HG03432 (cell line): ENCODE results near the gene IL1R1.

Experiments used
- ATAC-seq: cut with Tn5 transposase; IDR thresholded peaks from one replicate; pipeline ENCODE4 v1.9.1; 2021; ENCODE audit warnings: mild to moderate bottlenecking, moderate library complexity; ENCODE audit not compliant: unreplicated experiment

Gene IL1R1

DNA sequence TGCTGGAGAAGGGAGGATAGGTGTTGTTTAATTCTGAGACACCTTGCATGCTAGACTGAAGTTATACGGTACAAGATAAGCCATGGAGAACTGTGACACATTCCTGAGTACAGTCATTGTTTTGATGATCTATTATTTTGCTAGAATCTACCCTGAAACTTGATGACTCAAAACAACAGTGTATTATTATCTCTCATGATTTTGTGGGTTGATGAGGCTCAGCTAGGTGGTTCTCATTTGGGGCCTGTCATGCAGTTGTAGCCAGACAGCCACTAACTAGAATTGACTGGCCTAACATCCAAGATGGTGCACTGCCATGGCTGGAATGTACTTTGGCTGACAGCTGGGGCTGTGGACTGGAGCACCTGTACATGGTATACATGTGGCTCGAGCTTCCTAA is 5.4 kb upstream of the IL1R1 start:
- no peak for ATAC-seq

DNA sequence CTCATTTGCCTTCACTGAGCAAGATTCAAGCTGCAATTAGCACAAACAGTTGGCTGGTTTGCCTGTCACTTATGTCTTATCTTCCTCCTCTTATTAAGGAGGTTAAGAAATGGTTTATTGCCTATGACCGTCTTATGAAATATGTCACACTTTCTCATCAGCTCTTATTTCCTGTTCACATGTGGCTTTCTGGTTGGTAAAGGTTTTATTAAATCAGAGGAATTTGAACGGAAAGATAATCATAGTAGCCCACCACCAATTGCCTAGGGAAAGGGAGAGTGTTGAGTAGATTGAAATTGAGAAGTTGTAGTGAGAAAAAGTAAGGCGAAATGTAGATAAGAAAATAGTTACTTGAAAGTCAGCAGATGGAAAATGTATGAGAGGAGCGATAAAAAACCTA is 4.2 kb upstream of the IL1R1 start:
- ATAC-seq: no peak

DNA sequence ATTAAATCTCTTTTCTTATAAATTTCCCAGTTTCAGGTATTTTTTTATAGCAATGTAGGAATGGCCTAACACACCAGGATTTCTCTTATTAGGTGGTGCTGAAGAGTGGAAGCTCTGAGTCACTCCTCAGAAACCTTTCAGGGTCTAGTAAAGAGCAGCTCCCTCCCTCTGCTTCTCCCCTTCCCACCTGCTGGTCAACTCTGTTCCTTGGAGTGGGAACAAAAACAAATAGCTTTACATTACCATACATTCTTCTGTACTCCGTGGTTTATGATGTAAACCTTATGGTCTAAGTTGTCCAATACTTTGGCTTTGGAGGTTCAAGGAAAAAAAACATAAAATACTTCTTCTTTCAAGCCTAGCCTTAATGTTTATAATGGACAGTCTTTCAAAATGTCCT is 2.7 kb upstream of the IL1R1 start:
- no peak for ATAC-seq

DNA sequence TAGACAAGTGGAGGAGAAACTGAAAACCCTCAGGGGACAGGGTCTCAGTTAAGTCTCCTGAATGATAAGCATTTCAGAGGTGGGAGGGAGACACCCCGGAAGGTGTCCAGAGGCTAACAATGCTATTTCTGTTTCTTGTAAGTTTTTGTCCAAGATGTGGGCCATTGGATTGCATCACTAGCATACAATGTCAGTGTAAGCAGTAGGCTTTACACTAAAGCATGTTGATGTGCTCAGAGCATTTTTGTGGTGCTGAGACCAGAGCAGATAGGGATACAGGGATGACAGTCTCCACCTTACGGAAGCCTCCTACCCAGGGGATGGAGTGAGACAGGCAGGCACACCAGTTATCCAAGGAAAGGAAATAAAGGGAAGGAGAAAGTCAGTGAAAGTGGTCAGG is 2.2 kb upstream of the IL1R1 start:
- no peak for ATAC-seq

DNA sequence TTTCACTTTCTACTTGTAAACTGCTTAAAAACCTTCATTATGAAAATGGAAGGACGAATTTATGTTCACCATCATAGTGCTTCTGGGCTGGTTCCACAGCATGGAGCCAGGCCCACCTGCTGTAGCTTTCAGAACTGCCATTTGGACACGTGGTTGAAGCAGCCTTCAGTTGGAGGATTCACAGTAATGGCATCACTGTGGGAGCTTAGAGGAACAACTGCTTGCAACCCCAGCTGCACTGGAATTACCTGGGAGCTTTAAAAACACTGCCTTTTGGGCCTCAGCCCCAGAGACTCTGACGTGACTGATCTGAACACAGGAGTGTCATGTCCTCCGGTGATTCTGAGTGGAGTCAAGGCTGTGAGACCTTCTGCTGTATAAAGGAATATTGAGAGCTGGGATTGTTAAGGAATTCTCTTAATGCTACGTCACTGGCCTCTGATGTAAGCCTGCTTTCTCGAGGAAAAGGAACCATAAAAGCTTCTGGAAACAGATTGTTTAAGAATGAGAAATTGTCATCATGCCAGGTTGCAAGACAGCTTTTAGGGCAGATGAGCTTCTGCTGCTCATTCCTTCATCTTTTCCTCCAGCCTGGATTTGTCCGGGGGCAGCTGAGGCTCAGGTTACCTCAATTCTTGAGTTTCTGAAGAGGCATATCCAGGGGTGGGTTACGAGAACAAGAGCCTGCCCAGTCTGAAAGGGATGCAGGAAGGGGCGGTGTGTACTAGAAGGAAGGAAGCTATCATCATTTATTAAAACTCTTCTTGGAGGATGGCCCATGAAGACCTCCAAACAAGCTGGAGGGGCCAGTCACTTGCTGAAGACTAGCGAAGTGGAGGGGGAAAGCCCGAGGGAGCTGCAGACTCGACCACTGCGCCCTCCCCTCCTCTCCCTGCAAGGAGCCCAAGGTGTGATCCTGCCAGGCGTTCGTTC is 1.3 kb upstream of the IL1R1 start:
- no peak for ATAC-seq

DNA sequence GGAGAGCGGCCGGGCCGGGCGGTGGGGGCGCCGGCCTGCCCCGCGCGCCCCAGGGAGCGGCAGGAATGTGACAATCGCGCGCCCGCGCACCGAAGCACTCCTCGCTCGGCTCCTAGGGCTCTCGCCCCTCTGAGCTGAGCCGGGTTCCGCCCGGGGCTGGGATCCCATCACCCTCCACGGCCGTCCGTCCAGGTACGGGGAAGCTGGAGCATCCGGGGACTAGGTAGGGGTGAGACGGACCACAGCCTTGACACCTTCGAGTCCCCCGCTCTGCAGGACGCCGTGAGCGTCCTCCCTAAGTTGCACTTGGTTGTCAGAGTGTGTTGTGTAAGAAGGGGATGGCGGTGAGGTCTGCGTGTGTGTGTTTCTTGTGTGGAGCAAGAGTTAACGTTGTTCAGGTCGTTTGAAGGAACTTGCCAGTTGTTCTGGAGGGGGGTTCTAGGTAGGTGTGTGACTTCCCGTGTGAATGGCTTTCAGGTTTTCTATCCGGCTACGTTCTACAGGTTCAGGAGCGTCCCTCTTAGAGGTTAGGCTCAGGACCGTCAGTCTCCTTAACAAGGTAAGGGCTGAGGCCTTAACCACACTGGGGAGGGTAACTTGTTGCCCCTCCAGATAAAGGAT is 393 bp downstream of the IL1R1 start:
- no peak for ATAC-seq

DNA sequence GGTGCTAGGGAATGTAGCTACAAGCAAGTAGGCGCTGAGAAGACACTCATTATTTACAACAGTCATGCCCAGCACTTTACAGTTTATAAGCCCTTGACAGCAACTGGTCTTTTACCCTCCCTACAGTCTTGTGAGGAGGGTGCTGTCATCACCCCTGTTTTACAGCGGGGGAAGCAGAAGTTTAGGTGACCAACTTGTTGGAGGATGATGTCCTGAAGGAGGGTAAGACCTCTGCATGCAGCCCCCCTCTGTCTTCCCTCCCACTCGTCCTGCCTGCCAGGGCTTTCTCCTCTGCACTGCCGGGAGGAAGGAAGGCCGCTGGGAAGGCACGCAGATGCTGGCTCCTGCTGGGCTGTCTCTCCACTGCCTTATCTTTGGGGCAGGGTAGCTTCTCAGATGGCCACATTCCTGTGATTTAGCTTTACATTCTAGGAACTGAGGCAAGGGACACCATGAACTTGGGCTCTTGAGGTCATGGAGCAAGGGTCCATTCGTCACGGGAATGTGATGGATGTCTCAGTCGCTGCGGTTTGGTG is 972 bp downstream of the IL1R1 start:
- ATAC-seq: no peak

DNA sequence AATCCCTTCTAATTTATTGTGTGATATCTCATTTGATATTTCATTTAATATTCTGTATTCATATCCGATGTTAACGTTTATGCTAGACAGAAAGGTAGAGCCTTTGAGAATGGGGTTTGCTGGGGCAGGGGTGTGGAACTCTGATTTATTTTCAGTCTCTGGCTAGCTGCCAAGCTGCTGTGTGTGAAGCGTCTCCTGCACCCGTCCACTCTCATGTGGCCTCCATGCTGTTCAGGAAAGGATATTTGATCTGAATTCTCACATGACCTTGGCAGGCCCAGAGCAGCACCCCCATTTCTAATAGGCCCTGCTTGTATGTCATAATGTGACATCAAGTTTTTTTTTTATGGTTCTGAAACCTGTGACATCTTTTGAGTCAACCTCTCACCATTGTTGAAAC is 1.6 kb downstream of the IL1R1 start:
- no peak for ATAC-seq

DNA sequence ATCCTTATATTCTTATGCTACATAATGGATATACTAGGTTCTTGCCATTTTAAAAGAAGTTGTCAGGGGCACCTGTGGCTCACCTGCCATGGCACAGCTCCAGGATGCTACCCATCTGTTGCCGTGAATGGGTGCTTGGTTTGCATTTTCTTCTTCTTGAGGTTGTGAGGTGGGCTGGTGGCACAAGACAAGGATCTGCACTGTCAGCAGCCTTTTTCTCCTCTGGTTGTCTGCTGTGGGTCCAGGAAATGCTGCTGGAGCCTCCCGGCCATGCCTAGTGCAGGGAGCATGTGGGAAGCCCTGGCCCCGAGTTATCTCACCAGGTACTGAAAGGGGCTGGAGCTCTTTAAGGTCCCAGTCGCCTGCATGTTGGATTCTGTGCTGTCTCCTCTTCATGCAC is 2.6 kb downstream of the IL1R1 start:
- no peak for ATAC-seq

DNA sequence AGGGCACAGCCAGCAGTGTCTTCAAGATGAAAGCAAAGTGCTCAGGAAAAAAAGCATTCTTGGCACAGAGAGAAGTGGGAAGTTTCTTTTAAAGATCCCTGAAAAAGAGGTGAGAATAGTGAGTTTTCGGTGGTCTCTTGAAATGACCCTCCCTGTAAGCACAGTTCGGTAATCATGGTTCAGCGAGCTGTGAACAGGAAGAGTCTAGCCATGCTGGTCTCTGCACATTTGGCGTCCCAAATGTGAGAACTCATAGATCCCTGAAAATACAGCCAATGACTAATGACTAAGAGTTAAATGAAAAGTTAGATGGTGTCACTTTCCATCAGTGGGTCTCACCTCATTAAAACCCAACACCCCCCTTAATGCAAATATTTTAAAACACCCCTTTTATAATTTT is 3.4 kb downstream of the IL1R1 start:
- ATAC-seq: no peak

DNA sequence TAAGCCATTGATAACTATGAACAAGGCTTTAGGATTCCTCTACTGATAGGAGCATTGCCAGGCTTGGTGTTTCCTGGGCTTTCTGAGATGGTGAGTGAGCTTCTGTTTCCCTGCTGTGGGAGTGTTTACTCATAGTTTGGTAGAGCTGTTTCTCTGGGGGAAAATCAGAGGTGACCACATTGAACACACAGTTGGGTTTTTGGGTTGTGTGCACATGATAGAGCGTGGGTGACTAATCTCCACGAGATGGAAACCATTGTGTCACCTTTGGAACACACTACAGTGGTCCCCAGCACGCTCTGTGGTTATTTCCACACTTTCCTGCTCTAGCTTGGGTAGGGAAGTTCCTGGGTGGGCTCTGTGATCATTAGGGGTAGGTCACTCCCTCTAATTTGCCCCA is 5.4 kb downstream of the IL1R1 start:
- ATAC-seq: no peak

DNA sequence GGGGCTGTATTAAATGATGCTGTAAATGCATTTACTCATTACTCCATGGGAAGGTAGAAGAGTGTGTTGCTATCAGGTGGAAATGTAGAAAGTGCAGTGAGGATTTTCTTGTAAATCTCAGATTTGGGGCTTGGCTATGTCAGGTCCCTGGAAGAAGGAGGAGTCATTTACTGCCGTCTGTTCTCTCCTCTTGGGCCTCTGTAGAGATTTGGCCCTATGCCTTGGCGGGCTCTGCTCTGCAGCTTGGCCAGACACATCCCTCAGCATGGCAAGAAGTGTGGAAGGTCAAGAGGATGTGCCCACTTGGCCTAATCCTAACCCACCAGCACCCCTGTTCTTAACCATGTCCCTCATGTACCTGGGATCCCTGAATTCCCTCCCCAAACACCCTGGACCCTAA is 6.7 kb downstream of the IL1R1 start:
- no peak for ATAC-seq

DNA sequence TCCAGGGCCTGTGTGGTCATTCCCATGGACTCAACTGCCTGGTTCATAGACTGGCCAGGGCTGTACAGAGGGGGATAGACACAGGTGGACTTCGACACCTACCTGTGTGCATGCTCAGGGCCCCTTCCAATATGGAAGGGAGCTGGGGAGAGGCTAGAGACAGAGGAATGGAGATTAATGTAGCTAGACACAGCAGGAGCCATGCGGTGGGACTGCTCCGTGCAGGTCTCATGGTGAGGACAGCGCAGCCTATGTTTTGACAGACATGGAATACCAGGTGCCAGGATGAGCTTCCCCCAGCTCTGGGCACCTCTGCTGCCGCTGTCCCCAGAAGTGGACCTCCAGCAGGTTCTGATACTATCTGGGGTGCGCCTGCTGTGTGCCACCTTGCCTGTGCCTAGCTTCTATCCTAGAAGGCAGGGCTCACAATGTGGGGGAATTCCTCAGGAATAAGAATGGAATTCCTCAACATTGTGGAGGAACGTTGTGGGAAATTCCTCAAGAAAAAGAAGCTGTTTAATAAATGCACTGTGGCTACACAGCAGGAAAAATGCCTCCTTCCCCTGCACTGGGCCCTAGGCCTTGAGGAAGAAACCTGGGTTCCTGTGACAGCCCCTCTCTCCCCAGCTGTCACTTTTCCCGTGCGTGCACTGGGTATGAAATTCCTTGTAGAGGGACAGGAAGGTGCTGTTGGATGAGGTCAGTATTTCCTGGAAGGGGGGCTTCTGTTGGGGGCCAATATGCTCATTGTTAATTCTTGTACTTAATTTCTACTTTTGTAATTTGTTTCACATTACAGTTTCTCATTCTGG is 7.3 kb downstream of the IL1R1 start:
- no peak for ATAC-seq

DNA sequence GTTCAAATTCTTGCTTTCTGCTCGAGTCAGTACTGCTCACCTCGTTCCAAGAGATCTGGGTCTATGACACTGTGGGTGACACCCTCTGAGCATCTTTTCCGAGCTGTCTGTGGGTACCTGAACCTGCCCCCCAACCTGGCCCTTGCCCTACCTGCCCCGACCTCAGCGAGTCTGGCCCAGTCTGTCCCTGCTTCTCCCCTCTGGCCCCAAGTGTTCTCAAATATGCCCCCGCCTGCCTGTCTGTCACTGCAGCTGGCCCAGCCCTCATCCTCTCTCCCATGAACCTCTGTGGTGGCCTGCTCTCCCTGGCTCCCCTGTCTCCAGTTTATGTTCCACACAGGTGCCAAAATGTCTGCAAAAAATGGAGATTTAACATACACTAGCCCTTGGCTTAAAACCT is 11.8 kb downstream of the IL1R1 start:
- no peak for ATAC-seq

DNA sequence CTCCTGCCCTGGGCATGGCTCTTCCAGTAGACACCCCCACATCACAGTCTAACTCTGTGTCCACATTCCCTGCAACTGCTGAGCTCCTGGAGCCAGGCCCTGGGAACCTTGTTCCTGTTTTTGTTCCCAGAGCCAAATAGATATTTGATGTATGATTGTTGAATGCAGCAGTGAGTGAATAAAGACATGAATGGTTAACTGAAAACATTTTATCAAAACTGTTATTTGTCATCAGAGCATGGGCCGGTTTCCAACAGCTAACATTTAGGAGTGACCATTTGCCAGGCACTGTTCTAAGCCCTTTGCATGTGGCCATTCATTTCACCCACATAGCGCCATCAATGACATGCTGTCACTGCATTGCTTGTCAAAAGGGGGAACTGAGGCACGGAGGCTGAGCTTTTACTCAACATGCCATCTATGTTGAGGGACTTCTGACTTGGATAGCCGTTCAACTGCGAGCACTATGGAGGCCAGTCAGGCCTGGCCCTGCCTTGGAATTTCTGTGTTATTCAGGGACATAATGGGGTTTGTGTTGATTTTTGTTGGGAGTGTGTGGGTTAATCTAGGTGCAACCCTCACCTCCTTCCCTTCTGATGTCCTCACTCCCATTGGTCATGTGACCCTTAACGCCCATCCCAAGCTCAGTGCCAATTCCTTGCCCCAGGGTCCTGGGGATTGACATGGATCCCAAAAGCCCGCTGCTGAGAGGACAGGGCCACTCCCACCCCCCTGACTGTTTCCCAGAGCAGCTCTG is 12.6 kb downstream of the IL1R1 start:
- ATAC-seq: no peak

DNA sequence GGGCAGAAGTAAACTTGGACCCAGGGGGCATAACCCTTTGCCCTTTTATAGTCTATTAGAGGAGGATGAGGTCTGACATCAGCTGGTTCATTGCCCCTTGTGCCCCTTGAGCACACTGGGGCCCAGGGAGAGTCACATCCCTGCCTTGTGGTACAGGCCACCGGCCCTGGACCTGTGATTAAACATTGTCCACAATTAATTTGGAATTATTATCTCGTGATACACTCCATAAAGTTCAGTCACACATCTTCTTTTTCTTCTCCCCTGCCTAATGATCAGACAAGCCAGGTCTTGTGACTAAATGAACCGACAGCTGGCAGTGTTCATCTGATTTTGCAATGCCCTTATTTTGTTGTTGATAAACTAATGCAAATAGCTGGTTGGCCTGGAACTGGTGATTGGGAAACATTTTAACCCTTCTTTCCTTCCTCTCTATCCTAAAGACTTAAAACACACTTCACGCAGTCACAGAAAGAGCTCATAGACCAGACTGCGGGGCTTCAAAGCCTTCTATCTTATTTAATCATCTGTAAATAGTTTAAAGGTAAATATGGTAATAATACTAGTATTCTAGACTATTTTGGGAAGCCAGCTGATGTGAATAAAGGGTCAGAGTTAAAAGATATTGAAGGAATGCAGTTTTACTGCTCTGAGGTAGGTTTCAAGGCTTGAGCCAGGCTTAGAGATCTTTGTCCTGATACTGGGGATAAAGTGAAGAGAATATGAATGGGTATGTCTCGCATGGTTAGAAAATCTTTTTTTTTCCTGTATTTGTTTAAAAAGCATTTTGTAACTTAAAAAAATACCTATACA is 13.4 kb downstream of the IL1R1 start:
- ATAC-seq: no peak

DNA sequence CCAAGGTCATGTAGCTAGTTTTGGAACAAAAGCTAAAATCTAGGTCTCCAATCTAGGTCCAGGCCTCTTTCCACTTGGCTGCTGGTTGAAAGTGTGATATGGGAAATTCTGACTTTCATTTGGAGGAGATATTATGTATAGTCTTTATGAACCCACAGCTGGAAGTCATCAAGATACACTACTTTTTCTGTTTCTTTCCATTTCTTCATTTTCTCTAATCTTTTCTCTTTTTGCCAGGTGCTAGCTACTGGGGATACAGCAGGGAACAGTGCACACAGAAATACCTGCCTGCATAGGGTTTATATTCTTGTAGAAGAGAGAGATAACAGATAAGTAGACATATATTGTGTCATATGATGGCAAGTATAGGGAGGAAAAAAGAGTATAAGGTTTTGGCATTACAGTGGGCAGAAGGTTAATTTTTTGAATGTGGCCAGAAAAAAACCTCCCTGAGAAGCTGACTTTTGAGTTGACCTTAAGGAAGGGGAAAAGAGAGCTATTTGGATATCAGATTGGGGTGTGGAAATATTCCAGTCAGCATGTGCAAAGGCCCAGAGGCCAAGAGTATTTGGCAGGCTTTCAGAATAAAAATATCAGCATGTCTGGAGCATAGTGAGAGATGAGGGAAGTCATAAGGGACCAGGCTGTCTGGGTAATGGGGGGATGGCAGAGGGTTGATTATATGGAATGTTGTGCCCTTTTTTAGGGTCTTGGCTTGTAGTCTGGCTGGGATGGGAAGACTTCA is 15.6 kb downstream of the IL1R1 start:
- ATAC-seq: no peak

DNA sequence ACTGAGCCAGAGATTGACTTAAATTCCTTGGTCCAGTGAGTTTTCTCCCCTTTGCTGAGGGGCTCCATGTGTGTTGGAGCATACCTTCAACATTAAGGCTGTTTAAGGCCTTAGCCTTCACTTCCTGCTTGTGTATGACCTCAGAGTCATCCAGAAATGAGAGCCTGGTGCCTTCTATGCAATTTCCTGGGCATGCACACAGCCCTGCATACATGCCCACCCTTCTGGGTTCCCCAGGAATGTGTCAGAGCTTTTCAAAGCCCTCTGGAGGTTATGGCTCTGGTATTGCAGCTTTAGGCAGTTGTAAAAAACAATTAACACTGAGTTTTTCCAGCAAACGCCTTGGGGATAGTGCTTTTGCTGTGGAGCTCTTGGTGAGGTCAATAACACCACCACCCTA is 16.7 kb downstream of the IL1R1 start:
- no peak for ATAC-seq

DNA sequence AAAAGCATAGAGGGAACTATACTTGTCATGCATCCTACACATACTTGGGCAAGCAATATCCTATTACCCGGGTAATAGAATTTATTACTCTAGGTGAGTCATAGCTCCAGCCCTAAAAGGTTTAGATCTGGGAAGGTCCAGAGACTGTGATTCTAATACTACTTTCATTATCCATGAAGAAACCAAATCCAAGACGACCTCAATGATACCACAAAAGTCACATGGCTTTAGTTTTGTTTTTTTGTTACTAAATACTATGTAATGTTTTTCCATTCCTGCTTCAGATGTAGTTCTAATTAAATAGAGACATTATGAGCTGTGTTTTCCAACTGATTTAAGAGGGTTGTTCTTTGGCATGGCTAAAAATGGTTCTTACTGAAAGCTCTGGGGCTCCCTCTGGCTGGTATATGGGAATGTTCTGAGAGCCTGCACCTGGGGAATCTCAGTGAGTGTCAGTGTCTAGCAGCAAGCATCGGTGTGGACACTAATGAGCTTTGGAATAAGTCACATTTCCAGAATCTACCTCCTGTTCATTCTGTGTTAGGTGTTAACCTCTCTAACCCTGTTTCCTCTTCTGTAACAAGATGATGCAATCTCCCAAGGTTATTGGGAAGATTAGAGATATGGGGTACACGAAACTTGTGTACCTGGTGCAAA is 23.8 kb downstream of the IL1R1 start:
- no peak for ATAC-seq
